Measurements from ENCODE around the gene NR1D1. TPM values are rescaled to one million over a fixed set of nuclear protein-coding genes. Genes with fewer than 3 reads are reported as not detected.
A peak's percentile ranks its signal among the peaks of the same experiment; 100 is the strongest.

NR1D1 gene
- total and polyA plus RNA-seq, 9 donors: 1.7 to 5.6 (median 4.7) TPM

DNA sequence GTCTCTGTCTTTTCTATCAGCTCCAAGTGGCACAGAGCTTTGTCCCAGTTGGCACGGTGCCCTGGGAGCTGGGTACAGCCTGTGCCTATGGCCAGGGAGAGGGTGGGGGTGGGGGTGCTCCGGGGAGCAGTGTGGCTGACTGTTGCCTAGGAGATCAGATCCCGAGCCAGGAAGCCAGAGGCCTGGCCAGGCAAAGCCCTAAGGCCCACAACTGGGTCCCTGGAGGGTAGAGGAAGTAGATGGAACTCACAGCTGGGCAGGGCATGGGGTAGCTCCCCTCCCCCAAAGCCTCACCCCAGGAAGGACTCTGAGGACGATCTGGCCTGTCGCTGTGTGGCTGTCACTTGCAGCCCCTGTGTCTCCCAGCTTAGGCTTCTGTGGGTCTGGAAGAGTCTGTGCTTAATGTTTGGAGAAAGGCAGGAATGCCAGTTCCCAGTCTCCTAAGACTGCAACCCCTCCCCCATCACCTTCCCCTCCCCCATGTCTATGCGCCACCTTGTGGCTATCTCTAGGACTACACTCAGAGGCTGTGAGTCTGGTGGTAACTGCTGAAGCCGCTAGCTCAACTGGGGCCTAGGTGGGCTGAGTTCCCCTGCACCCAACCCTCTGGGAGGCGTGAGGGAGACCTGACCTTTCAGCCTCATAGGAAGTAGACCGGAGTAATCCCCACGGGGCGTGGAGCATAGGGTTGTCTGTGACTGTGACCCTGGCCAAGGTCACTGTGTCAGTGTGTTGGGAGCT, 25.0 kb downstream of the NR1D1 start:
- peaks cover 61% of the 10 kb centered on the region for H3K36me3 ChIP-seq (ENCODE audit: control insufficient read depth, insufficient read depth, low read length)
- H3K27ac ChIP-seq (ENCODE audit: low read length): peak overlapping the region; percentile 76
- no peak overlapping the region for H3K4me3 ChIP-seq (ENCODE audit: low read length)
- H3K27me3 ChIP-seq (ENCODE audit: control insufficient read depth, insufficient read depth, low read length): no peaks in the 10 kb centered on the region
- H3K4me1 ChIP-seq (ENCODE audit: control insufficient read depth, insufficient read depth, low read length): peaks cover 59% of the 10 kb centered on the region
- DNase-seq: peak; percentile 78
- 9% methylated on average over 8 of the region's 11 CpGs for WGBS (ENCODE audit: insufficient coverage)
- H3K9me3 ChIP-seq (replicated peaks; ENCODE audit: control insufficient read depth, low read depth, low read length): no peaks in the 10 kb centered on the region

DNA sequence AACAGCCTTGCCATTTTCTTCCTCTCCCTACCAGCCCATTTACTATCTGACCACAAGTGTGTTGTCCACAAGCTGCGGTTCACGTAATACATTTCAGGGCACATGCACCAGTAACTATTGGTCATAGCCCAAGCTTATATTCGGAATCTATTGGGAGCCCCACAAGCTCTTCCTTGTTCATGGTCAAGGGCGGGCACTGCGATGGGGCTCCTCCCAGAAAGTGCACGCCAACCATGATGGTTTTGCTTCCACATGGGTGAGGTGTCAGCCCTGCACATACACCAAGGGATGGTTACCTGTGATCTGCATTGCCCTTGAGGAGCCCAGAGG, 25.6 kb downstream of the NR1D1 start:
- Histone ChIP-seq H3K36me3 (ENCODE audit: control insufficient read depth, insufficient read depth, low read length) (peaks cover 55% of the 10 kb centered on the region), H3K9me3 (replicated peaks; ENCODE audit: control insufficient read depth, low read depth, low read length) (no peaks in the 10 kb centered on the region), H3K4me3 (ENCODE audit: low read length) (no peak overlapping the region), H3K27me3 (ENCODE audit: control insufficient read depth, insufficient read depth, low read length) (no peaks in the 10 kb centered on the region), H3K27ac (ENCODE audit: low read length) (no peak overlapping the region), H3K4me1 (ENCODE audit: control insufficient read depth, insufficient read depth, low read length) (peaks cover 64% of the 10 kb centered on the region)
- no peak for DNase-seq
- 67% methylated on average over 6 of the region's 6 CpGs for WGBS (ENCODE audit: insufficient coverage)

DNA sequence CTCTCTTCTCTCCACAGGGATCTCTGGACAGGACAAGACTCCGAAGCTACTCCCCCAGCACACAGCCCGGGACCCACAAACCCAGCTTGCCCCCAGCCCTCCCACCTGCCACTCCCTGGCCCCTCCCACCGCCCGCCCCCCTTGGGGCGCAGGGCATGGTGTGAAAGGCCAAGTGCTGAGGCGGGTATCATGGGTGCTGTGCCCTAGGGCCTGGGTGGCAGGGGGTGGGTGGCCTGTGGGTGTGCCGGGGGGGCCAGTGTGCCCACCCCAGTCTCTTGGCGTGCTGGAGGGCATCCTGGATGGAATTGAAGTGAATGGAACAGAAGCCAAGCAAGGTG, 26.2 kb downstream of the NR1D1 start:
- DNase-seq: no peak
- peaks cover 71% of the 10 kb centered on the region for H3K4me1 ChIP-seq (ENCODE audit: control insufficient read depth, insufficient read depth, low read length)
- no peaks in the 10 kb centered on the region for H3K27me3 ChIP-seq (ENCODE audit: control insufficient read depth, insufficient read depth, low read length)
- WGBS (ENCODE audit: insufficient coverage): 94% methylated on average over 2 of the region's 8 CpGs
- no peaks in the 10 kb centered on the region for H3K9me3 ChIP-seq (replicated peaks; ENCODE audit: control insufficient read depth, low read depth, low read length)
- H3K27ac ChIP-seq (ENCODE audit: low read length): no peak overlapping the region
- H3K4me3 ChIP-seq (ENCODE audit: low read length): no peak overlapping the region
- peaks cover 49% of the 10 kb centered on the region for H3K36me3 ChIP-seq (ENCODE audit: control insufficient read depth, insufficient read depth, low read length)

DNA sequence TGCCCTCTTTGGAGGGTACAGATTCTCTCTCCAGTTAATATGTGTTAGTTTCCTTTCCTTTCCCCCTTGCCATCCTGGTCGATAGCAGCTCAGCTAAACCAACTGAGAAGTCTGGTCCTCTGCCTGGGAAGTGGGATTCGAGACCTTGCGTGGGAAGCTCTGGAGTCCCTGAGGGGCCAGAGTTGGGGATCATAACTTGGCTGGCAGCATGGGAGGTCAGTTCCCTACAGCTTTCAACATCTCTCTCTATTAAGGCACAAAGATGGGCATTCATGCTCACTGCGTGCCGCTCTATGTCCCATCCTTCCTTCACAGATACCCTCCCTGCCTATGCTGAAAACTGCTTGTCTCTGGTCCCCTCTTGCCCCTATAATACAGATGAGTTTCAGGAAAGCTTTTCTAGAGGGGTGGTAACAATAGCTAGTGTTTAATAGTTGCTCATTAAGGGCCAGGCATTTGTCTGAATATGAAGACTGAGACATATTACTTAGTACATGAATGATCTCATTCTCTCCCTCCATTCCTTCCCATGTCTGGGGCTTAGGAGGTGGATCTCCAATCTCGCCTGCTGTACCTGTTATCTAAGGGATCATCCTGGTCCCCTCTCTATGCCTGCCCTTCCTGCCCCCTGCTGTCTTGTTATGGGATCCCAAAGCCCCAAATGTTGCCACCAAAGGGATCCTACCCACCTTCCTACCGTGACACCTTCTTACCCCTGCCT, 26.8 kb downstream of the NR1D1 start:
- WGBS (ENCODE audit: insufficient coverage): no CpG with 5 or more reads among the region's 7 CpGs
- no peaks in the 10 kb centered on the region for H3K27me3 ChIP-seq (ENCODE audit: control insufficient read depth, insufficient read depth, low read length)
- no peaks in the 10 kb centered on the region for H3K9me3 ChIP-seq (replicated peaks; ENCODE audit: control insufficient read depth, low read depth, low read length)
- peaks cover 75% of the 10 kb centered on the region for H3K4me1 ChIP-seq (ENCODE audit: control insufficient read depth, insufficient read depth, low read length)
- DNase-seq: no peak
- H3K4me3 ChIP-seq (ENCODE audit: low read length): no peak overlapping the region
- H3K36me3 ChIP-seq (ENCODE audit: control insufficient read depth, insufficient read depth, low read length): peaks cover 45% of the 10 kb centered on the region
- H3K27ac ChIP-seq (ENCODE audit: low read length): peak overlapping the region; percentile 52

DNA sequence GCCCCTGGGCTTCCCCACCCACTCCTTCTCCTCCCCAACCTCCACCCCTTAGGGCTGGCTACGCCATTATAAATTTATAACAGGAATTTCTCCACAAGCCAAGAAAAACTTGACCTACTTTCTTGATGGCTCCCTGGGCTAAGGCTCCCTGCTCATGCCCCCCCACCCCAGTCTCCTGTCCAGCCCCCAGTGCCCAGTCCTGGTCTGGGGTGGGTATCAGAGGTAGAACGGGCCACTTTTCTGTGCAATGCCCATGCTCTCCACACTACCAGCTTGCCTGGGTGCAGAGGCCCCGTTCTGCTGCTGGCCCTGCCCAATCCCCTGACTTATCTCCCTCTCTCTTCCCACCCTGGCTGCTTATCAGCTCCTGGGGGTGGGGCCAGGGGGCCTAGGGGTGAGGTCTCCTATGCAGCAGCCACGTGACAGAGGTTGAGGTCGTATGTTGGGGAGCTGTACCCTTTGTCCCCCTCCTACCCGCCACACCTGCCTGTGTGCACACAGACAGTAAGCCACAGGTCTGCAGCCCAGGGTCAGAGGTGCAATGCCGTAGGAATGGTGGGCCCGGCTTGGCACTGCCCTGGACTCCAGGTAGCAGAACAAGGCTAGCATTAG, 27.5 kb downstream of the NR1D1 start:
- WGBS (ENCODE audit: insufficient coverage): 33% methylated on average over 3 of the region's 8 CpGs
- H3K4me1 ChIP-seq (ENCODE audit: control insufficient read depth, insufficient read depth, low read length): peaks cover 83% of the 10 kb centered on the region
- peak overlapping the region; percentile 96 for H3K27ac ChIP-seq (ENCODE audit: low read length)
- H3K9me3 ChIP-seq (replicated peaks; ENCODE audit: control insufficient read depth, low read depth, low read length): no peaks in the 10 kb centered on the region
- peak; percentile 57 for DNase-seq
- H3K4me3 ChIP-seq (ENCODE audit: low read length): no peak overlapping the region
- peaks cover 38% of the 10 kb centered on the region for H3K36me3 ChIP-seq (ENCODE audit: control insufficient read depth, insufficient read depth, low read length)
- H3K27me3 ChIP-seq (ENCODE audit: control insufficient read depth, insufficient read depth, low read length): no peaks in the 10 kb centered on the region

DNA sequence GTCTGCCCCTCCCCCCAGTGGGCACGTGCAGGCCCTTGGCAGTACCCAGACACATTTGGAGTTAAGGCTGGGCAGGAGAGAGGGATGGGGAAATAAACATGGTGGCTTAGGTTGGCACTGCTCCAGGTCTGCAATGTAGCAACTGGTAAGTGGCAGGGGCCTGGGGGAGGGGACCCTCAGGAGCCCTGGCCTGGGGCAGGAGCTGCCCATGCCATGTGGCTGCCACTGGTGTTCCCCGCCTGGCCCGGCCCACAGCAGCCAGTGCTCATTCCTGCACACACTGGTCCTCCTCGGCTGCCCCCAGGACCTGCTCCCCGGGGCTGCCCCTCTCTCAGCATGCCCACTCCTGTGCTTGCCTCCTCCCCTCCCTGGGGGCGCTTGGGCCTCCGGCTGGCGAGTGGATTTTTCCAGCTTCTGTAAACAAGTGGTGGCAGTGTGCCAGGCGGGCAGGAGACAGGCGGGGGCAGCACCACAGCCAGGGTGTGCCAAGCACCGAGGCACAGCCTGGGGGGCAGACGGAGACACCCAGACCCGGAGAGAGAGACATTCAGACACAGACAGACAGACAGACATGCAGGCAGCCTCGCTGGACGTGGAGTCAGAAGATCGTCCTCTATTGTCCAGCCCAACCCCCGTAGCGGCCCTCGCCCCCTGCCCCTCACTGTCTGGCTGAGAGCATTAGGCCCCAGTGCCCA, 28.2 kb downstream of the NR1D1 start:
- WGBS (ENCODE audit: insufficient coverage): 30% methylated on average over 16 of the region's 19 CpGs
- Histone ChIP-seq H3K4me3 (ENCODE audit: low read length) (no peak overlapping the region), H3K36me3 (ENCODE audit: control insufficient read depth, insufficient read depth, low read length) (peaks cover 36% of the 10 kb centered on the region), H3K9me3 (replicated peaks; ENCODE audit: control insufficient read depth, low read depth, low read length) (no peaks in the 10 kb centered on the region), H3K27ac (ENCODE audit: low read length) (peak overlapping the region; percentile 96), H3K4me1 (ENCODE audit: control insufficient read depth, insufficient read depth, low read length) (peaks cover 90% of the 10 kb centered on the region), H3K27me3 (ENCODE audit: control insufficient read depth, insufficient read depth, low read length) (no peaks in the 10 kb centered on the region)
- DNase-seq: peak; percentile 86

DNA sequence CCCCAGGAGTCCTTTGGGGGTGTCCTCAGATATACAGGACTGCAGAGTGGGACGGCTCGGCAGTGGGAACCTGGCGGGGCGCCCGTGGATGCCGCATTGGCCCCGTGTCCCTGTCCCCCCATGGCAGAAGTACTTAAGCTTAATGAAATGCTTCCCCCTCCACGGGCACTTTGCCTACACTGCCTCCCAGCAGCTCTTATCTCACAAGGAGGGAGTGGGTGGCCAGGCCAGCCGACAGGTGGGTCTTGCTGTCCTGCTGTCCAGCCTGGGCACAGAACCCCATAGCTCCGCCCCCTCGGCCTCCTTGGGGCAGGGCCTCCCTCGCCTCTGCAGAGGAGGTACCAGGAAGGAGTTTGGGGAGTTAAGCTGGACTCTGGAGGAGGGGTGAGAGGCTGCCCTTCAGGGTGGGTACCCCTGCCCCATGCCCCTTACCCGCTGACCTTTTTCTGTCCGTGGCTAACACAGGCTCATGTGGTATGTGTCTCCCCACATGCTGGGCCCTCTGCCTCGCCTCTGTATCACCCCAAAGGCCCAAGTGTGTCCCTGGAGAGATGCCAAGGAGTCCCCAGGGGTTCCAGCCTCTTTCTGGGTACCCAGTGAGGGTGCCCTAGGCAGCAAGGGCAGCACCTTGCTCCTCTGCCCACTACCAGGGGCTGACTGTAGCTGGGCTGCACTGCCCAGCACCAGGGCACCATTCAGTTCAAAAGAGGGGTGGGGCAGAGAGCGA, 28.9 kb downstream of the NR1D1 start:
- WGBS (ENCODE audit: insufficient coverage): 55% methylated on average over 11 of the region's 16 CpGs
- DNase-seq: peak; percentile 72
- Histone ChIP-seq H3K4me1 (ENCODE audit: control insufficient read depth, insufficient read depth, low read length) (peaks cover 93% of the 10 kb centered on the region), H3K9me3 (replicated peaks; ENCODE audit: control insufficient read depth, low read depth, low read length) (no peaks in the 10 kb centered on the region), H3K4me3 (ENCODE audit: low read length) (peak overlapping the region; percentile 11), H3K27ac (ENCODE audit: low read length) (peak overlapping the region; percentile 96), H3K36me3 (ENCODE audit: control insufficient read depth, insufficient read depth, low read length) (peaks cover 29% of the 10 kb centered on the region), H3K27me3 (ENCODE audit: control insufficient read depth, insufficient read depth, low read length) (no peaks in the 10 kb centered on the region)

DNA sequence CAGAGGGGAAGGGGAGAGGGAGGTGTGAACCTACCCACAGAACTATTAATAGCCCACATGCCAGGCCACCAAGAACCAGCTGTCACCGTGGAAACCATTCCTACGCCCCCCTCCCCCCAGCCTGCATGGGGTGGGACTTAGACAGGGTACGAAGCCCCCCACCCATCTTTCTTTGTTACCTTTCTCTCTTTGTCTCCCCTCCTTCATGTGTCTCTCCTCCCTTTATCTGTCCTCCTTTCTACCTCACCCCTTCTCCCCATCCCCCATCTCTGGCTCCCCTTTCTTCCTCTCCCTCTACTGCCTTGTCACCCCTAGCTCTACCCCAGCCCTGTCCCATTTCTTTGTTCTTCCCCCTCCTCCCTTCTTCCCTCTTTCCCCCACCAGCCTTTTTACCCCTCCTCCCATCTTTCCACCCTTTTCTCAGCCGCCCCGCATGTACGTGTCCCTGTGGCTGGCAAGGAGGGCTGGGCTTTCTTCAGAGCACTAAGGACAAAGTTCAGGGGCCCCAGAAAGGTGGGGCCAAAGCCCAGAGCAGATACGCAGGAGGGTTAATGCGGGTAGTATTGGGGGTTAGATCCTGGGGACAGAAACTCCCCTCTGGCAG, 29.6 kb downstream of the NR1D1 start:
- DNase-seq: peak; percentile 26
- H3K36me3 ChIP-seq (ENCODE audit: control insufficient read depth, insufficient read depth, low read length): peaks cover 24% of the 10 kb centered on the region
- H3K9me3 ChIP-seq (replicated peaks; ENCODE audit: control insufficient read depth, low read depth, low read length): no peaks in the 10 kb centered on the region
- 46% methylated on average over 2 of the region's 8 CpGs for whole genome bisulfite sequencing (ENCODE audit: insufficient coverage)
- peak overlapping the region; percentile 96 for H3K27ac ChIP-seq (ENCODE audit: low read length)
- H3K4me1 ChIP-seq (ENCODE audit: control insufficient read depth, insufficient read depth, low read length): peaks cover 94% of the 10 kb centered on the region
- peak overlapping the region; percentile 11 for H3K4me3 ChIP-seq (ENCODE audit: low read length)
- no peaks in the 10 kb centered on the region for H3K27me3 ChIP-seq (ENCODE audit: control insufficient read depth, insufficient read depth, low read length)

DNA sequence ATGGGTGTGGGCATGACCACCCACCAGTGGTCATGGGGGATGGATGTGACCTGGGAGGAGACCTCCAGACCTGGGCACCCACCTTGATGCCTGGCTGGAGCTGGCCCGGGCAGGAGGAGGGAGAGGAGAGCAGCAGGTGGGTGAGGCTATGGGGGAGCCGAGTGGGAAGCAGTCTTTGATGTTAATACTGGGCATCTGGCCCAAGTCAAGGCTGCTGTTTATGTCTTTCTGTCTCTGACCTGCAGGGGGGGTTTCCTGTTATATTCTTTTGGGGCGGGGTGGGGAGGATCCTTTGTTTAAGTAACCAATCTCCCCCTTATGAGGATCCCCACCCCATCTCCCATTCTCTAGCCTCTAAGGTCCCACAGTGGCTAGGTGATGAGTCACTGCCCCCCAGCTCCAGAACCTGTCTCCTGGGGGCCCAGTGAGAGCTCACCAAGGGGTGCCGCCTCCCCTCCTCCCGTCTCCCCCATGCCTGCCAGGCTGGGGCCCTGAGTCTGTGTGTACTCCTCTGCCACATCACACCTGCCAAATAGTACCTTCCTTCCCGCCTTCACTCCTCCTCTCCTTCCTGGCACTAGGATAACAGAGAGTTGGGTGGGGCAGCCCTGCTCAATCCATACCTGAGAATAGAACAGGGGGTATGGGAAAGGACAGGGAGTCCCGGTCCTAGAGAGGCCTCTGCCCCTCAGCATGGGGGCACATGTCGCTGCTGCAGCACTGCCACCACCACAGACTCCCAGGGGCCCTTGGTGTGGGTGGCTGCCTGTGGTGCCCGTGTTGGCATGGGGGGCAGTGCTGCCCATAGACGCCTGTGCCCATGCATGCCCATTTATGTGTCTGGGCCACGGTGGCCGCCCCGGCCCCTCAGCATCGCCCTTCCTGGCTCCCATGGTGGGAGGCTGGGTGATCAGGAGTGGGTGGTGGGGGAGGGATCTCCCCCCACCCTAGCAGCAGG, 30.4 kb downstream of the NR1D1 start:
- peak; percentile 71 for DNase-seq
- Histone ChIP-seq H3K4me1 (ENCODE audit: control insufficient read depth, insufficient read depth, low read length) (peaks cover 94% of the 10 kb centered on the region), H3K27me3 (ENCODE audit: control insufficient read depth, insufficient read depth, low read length) (no peaks in the 10 kb centered on the region), H3K9me3 (replicated peaks; ENCODE audit: control insufficient read depth, low read depth, low read length) (no peaks in the 10 kb centered on the region), H3K4me3 (ENCODE audit: low read length) (peak overlapping the region; percentile 28), H3K36me3 (ENCODE audit: control insufficient read depth, insufficient read depth, low read length) (peaks cover 18% of the 10 kb centered on the region), H3K27ac (ENCODE audit: low read length) (peak overlapping the region; percentile 96)
- WGBS (ENCODE audit: insufficient coverage): 20% methylated on average over 1 of the region's 14 CpGs
